NCI-H1436 (cell line): Measurements from ENCODE around the gene ZYX.
"Not testable (repeated sequence)": the region's sequence is repeated elsewhere in the genome, so short reads cannot be mapped to it uniquely, and the experiment has no call there.

ENCODE experiments used
- DNase-seq: peaks from one replicate; lab custom pipeline; 2025; lab: John Stamatoyannopoulos, UW

The ZYX gene

GRCh38 chr7:143397710-143398530 is 16.8 kb downstream of the ZYX start:
- no peak for DNase-seq

GRCh38 chr7:143398616-143399015 is 17.5 kb downstream of the ZYX start:
- DNase-seq, result no peak

DNA sequence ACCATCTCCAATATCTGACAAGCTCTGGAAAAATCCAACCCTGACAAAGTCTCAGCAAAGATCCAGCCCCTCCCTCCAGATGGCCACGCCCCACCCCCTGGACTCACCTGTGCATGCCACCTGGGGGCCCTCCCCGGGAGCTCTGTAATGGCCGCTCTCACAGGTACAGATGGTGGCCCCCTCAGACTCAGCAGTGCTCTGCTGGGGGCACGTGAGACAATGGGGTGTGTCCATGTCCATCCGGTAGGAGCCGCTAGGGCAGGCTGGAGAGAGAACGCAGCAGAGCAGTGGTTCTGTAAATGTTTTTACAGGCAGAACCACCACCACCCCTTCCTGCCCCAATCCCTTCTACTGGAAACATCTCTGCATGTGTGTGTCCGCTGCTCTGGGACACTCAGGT is 18.0 kb downstream of the ZYX start:
- DNase-seq, result no peak

DNA sequence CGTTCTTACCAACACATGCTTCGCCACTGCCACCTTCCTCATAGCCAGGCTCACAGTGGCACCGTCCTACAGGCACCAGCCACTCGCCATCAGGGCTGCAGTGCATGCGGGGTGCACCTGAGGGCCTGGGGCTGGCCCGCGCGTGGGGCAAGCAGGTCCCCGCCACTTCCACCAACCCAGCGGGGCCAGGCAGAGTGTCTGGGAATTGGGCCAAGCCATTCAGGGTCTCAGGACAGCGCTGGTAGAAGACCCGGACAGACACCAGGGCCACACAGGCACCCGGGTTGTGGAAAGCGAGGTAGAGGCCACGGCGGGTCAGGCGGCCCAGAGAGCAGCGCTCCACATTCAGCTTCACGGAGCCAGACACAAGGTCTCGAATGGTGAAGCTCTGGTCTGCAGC is 18.5 kb downstream of the ZYX start:
- no peak for DNase-seq

GRCh38 chr7:143401265-143401664 is 20.1 kb downstream of the ZYX start:
- DNase-seq, result no peak

DNA sequence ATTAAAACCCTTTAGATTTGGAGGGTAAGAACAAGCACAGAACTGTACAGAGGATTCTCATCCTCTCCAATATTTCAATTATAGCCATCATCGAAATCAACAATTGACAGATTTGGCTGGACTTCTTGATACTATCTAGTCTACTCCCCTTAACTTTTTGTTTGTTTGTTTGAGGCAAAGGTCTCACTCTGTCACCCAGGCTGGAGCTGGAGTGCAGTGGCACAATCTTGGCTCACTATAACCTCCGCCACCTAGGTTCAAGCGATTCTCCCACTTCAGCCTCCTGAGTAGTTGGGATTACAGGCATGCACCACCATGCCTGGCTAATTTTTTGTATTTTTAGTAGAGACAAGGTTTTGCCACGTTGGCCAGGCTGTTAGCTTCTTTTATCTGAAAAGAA is 21.1 kb downstream of the ZYX start:
- not testable (repeated sequence) for DNase-seq

DNA sequence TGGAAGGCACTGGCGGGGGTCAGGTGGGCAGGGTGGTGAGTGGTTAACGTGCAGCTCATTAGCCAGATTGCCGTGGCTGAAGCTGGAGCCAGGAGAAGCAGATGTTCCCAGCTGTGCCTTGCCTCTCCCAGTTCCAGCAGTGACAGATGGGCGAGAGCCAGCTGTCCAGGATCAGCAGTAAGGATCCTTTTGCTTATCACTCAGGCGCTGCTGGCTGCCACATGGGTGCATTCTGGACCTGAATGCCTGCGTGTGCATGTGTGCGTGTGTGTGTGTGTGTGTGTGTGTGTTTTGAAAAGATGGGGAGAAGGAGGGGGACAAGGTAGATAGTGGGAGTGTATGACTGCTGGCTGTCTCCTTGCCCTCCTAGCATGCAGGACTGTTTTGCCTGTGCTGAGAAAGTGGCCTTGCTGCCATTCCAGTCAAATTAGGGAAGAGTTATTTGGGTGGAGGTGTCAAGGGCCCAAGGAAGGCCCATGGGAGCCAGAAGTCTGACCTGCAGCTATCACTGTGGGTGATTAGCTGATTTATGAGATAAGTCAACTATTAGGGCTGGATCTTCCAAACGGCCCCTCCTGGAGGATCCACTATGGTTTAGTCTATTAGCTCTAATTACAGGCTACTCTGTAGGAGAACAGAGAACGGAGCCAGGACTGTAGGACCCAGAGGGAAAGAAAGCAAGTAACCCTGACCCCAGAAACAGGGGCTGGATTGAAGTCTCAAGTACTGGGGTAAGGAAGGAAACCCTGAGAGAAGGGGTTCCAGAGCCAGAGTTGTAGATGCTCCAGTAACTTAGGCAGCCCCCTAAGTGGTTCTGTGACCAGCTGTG is 24.2 kb downstream of the ZYX start:
- no peak for DNase-seq

- no peak for DNase-seq
Observed at GRCh38 chr7:143406002-143406357, 24.8 kb downstream of the ZYX start.

DNA sequence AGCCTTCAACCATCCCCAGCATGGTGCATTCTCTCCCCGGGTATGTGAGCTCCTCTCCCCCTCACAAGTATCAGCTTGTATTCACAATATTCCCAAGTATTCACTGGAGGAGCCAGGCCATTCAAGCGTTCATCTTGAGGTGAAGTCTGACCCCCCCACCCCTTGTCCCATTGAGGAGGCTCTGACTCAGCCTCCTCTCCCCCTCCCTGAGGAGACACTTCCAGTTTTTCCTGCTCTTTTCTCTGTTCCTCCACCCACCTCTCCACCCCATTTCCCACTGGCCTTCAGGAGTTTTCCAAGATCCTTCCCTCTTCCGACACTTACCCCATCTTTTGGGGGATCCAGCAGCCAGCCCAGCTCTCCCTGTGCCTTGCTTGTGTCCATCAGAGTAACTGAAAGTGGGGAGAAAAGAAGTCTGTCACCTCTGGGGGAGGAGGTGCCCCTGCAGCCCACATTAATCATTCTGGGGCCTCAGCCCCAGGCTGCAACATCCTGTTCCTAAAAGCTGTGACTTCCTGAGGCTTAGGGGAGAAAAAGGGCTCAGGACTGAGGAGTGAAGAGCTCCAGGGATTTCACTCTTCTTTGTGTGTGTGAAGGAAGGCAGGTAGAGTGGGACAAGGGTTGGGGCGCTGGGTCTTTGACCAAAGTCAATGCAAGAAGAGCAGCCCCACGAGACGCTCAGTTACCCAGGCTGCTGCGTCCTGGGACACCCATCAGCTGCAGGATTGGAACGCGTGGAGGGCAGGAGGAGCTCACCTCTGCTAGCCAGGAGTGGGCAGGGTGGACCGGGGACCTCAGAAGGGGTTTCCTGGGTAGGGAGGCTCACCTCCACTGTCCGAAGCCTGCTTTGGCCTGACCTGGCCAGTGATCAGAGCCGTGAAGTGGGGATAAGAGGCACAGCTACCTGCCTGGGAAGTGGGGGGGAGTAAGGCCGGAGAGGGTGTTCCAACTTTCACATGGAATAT is 26.4 kb downstream of the ZYX start:
- no peak for DNase-seq

DNA sequence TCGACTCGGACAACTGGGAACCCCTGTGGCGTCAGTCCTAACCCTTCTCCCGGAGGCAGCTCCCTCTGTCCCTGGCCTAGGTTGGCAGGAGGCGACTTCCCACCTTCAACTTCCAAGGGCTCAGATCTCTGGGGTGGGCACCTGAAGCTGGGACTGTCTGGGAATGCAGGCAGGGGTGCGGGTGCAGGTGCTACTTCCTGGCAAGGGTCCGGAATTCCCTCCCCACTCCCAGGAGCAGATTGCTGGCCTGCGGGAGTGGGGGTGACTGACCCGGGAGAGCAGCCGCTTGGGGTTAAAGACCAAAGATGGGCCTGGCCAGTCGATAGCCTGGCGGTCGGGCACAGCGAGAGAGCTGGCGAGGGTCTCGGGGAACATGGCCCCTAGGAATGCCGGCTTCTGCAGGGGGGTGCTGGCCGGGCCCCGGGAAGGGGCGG is 27.1 kb downstream of the ZYX start:
- DNase-seq, result no peak

DNA sequence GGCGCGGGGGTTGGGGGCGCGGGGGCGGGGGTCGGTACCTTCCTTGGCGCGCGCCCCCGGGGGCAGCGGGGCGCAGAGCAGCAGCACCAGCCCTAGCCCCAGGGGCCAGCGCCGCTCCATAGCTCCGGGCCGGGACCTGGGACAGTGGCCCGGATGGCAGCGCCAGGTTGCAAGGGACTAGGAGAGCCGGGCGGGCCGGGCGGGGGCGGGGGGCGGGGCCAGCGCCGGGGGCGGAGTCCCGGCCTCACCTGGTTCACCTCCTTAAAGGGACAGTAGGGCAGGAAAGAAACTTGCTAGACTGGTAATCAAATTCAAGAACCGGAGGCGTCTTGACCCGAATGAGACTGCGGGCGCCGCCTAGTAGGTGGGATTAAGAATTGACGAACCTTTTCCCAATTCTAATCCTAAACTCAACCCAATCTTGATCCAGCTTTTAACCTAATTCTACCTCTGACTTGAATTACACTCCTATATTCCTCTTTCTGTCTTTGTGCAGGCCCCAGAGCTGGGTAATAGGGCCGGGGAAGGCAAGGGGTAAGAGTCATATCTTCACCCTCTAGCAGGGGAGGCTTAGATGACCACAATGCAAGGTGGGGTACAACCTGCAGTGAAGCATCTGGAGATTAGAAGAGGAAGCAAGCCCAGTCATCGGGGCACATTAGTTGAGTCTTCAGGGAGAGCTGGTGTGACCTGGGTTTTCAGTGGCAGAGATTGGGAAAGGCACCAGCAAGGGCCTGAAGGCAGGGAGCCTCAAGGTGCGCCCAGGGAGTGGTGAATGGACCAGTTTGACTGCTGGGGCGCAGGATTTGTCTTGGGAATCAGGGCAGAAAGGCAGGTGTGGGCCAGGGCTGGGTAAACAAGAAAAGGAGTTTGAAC is 27.8 kb downstream of the ZYX start, which contains the start of gene EPHA1:
TSS of gene EPHA1 (minus strand) at position 171 of the 876 bp plus-strand sequence. CDS start at position 120, 51 bp downstream.
- DNase-seq, result no peak

- no peak for DNase-seq
Observed at GRCh38 chr7:143410521-143411004, 29.4 kb downstream of the ZYX start.

DNA sequence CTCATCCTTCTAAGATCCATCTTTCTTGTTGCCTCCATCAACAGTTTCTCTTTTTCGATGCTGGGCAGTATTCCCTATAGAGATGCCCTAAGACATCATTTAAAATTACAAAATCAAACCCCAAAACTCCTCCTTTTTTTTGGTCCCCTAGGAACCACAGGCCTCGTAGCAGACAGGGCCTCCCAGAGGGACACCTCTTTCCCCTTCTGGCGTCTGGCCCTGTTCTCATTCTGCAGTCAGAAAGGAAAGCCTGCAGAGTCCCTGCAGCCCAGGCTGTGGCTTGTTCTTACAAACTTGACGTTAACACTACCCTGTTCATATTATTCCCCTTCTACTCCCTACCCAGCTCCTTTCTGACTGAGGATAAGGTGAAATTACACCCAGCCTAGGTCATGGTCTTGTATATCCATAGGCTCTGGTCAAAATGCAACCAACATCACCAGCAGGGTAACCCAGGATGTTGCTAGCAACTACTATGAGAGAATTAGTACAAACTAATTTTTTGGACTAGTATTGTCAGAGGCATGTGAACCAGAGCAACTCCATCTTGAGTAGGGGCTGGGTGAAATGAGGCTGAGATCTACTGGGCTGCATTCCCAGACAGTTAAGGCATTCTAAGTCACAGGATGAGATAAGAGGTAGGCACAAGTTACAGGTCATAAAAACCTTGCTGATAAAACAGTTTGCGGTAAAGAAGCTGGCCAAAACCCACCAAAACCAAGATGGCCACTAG is 31.0 kb downstream of the ZYX start:
- no peak for DNase-seq

GRCh38 chr7:143413123-143413522 is 32.0 kb downstream of the ZYX start:
- no peak for DNase-seq

GRCh38 chr7:143415209-143415608 is 34.1 kb downstream of the ZYX start:
- not testable (repeated sequence) for DNase-seq

- no peak for DNase-seq
Observed at GRCh38 chr7:143415742-143416397, 34.7 kb downstream of the ZYX start.

GRCh38 chr7:143416565-143417149 is 35.5 kb downstream of the ZYX start:
- peak; percentile 22 for DNase-seq

GRCh38 chr7:143417734-143418383 is 36.7 kb downstream of the ZYX start:
- DNase-seq, result no peak
